Sigmoid colon (tissue), 4 donors: ENCODE results near the gene TMUB1.

Experiments used
- CTCF ChIP-seq, 4 experiments: fragments of 450-650 bp in 3 of 4; fragments of 200-600 bp in 1 of 4; IDR thresholded peaks; one replicate each; pipeline ENCODE4 v1.5.1; 2016 to 2019; ENCODE audit warnings: antibody characterized with exemption in 4 of 4, mild to moderate bottlenecking in 3 of 4, moderate library complexity in 2 of 4
- POLR2A ChIP-seq, 2 donors: fragments of 450-650 bp; IDR thresholded peaks; one replicate each; pipeline ENCODE4 v1.6.1; 2016; ENCODE audit warnings: antibody characterized with exemption in 2 of 2, mild to moderate bottlenecking in 2 of 2, moderate library complexity in 2 of 2
- POLR2AphosphoS5 ChIP-seq, 4 donors: sonication (generic); formaldehyde crosslinking; IDR thresholded peaks; one replicate each; pipeline ENCODE4 v1.6.1; 2017; ENCODE audit warnings: antibody characterized with exemption in 4 of 4

GRCh38 chr7:151102991-151103390, 19.7 kb upstream of the TMUB1 start:
- no peak for TF ChIP-seq POLR2A (IDR thresholded peaks at IDR 0.05)
- no peak for TF ChIP-seq CTCF (IDR thresholded peaks at IDR 0.05)
- TF ChIP-seq POLR2AphosphoS5 (IDR thresholded peaks at IDR 0.05) = no peak
